K562 (cell line): ENCODE measurements around the gene PPARGC1A. TPM values are rescaled to one million over a fixed set of nuclear protein-coding genes. Genes with fewer than 3 reads are reported as not detected.

Source experiments
- ATAC-seq: fragments of 200-7000 bp; cut with Tn5 transposase; 3 replicates; pipeline ENCODE4 v1.9.1; 2020; ENCODE audit warnings: moderate library complexity
- BruUV-seq: library from RNA; stranded (reverse); fragments of 400-500 nt; replicated peaks from 2 replicates; lab custom pipeline; 2021; lab: Mats Ljungman, UMichigan
- CTCF ChIA-PET: fragments of 300-600 bp; formaldehyde crosslinking; extraction: SDS; loops from one replicate; lab custom pipeline; 2021; ENCODE audit warnings: low intra/inter-chr PET ratio; lab: Yijun Ruan, JAX
- POLR2A ChIA-PET: fragments of 300-600, 350-650 bp; sonication (Branson Sonifier 250); formaldehyde crosslinking; extraction: SDS; loops from one replicate; lab custom pipeline; 2021; ENCODE audit warnings: antibody characterized with exemption, inconsistent platforms; lab: Yijun Ruan, JAX
- DNase-seq, 4 experiments: peaks; one replicate each; pipeline versions ENCODE4 v3.0.0 to v3.0.0-alpha.2; 2011 to 2018; ENCODE audit warnings: low spot score in 3 of 4, mixed read lengths in 3 of 4; ENCODE audit errors: extremely low read depth in 1 of 4
- FAIRE-seq: peaks from 2 replicates; lab custom pipeline; 2011; peaks lifted over from hg19 to GRCh38; lab: Jason Lieb, UNC
- H2AFZ ChIP-seq: 2 replicates; pipeline ENCODE4 v1.6.0; 2011; ENCODE audit warnings: low read depth, low read length, control low read depth, inconsistent platforms
- H3K27ac ChIP-seq: fragments of 200-600 bp; 3 replicates; pipeline ENCODE4 v1.8.0; 2011; ENCODE audit warnings: low read depth, mild to moderate bottlenecking, control low read depth, inconsistent platforms, low read length, moderate library complexity, mixed read lengths; ENCODE audit errors: extremely low read depth
- H3K27me3 ChIP-seq, 2 experiments: fragments of 300-600 bp in 1 of 2; 2 replicates in 1 of 2; 3 replicates in 1 of 2; pipeline versions ENCODE4 v1.6.0 to v1.8.0; 2011; ENCODE audit warnings: inconsistent platforms in 2 of 2, low read length in 2 of 2, mild to moderate bottlenecking in 1 of 2, mixed read lengths in 1 of 2, moderate library complexity in 1 of 2; ENCODE audit not compliant: control insufficient read depth in 2 of 2, insufficient read depth in 2 of 2
- H3K36me3 ChIP-seq: fragments of 300-600 bp; 3 replicates; pipeline ENCODE4 v1.8.0; 2011; ENCODE audit warnings: mild to moderate bottlenecking, low read length, inconsistent platforms; ENCODE audit not compliant: control insufficient read depth, insufficient read depth
- H3K4me1 ChIP-seq, 2 experiments: fragments of 200-600 bp in 1 of 2; replicated peaks in 1 of 2; 2 replicates in 1 of 2; 3 replicates in 1 of 2; pipeline versions ENCODE4 v1.5.1 to v1.8.0; 2011; ENCODE audit warnings: inconsistent platforms in 2 of 2, low read length in 2 of 2, mild to moderate bottlenecking in 1 of 2, mixed read lengths in 1 of 2, moderate library complexity in 1 of 2; ENCODE audit not compliant: control insufficient read depth in 2 of 2, insufficient read depth in 2 of 2
- H3K4me2 ChIP-seq: 2 replicates; pipeline ENCODE4 v1.6.1; 2011; ENCODE audit warnings: low read length, control low read depth, inconsistent platforms, mixed read lengths; ENCODE audit not compliant: insufficient read depth
- H3K4me3 ChIP-seq: fragments of 200-600 bp; sonication (generic), shearing (Covaris generic); 2 replicates; pipeline ENCODE4 v1.5.1; 2016; ENCODE audit warnings: control low read depth, inconsistent platforms
- H3K79me2 ChIP-seq: fragments of 200-600 bp; 3 replicates; pipeline ENCODE4 v1.8.0; 2011; ENCODE audit warnings: low read length, inconsistent platforms; ENCODE audit not compliant: control insufficient read depth, insufficient read depth
- H3K9ac ChIP-seq, 2 experiments: 2 replicates each; pipeline versions ENCODE4 v1.6.0 to v1.6.1; 2011; ENCODE audit warnings: low read depth in 2 of 2, low read length in 2 of 2, control low read depth in 1 of 2, inconsistent platforms in 1 of 2, mild to moderate bottlenecking in 1 of 2, mixed read lengths in 1 of 2; ENCODE audit not compliant: insufficient read depth in 1 of 2
- H3K9me1 ChIP-seq: one replicate; pipeline ENCODE4 v1.6.0; 2011; ENCODE audit warnings: inconsistent platforms, mild to moderate bottlenecking, low read length, moderate library complexity; ENCODE audit not compliant: control insufficient read depth, insufficient read depth
- H3K9me3 ChIP-seq: replicated peaks from 2 replicates; pipeline ENCODE4 v1.5.1; 2011; ENCODE audit warnings: low read depth, low read length, inconsistent platforms; ENCODE audit not compliant: control insufficient read depth, insufficient read depth
- H4K20me1 ChIP-seq: replicated peaks from 2 replicates; pipeline ENCODE4 v1.6.1; 2011; ENCODE audit warnings: low read length, inconsistent platforms, mixed read lengths; ENCODE audit not compliant: control insufficient read depth, insufficient read depth
- ESRRA ChIP-seq: fragments of 450-650 bp; IDR thresholded peaks from 2 replicates; pipeline ENCODE4 v1.6.1; 2014; ENCODE audit warnings: low read depth, mild to moderate bottlenecking, moderate library complexity, borderline replicate concordance
- HNRNPH1 ChIP-seq: fragments of 200-400 bp; formaldehyde crosslinking; optimal IDR thresholded peaks from 2 replicates; pipeline ENCODE3; 2017; ENCODE audit warnings: low read depth, mild to moderate bottlenecking, low read length, moderate library complexity
- KDM2B ChIP-seq: fragments of 250-450 bp; sonication (Bioruptor Pico); IDR thresholded peaks from 2 replicates; pipeline ENCODE4 v1.8.0; 2021; ENCODE audit warnings: mild to moderate bottlenecking, moderate library complexity
- PYGO2 ChIP-seq: fragments of 450-650 bp; IDR thresholded peaks from 2 replicates; pipeline ENCODE4 v1.6.1; 2016; ENCODE audit warnings: mild to moderate bottlenecking, missing genetic modification characterization, moderate library complexity, missing compliant biosample characterization
- RBM15 ChIP-seq: fragments of 200-400 bp; formaldehyde crosslinking; IDR thresholded peaks from 2 replicates; pipeline ENCODE4 v1.6.1; 2018; ENCODE audit warnings: mild to moderate bottlenecking, low read length, moderate library complexity; ENCODE audit not compliant: insufficient read depth
- ZNF133 ChIP-seq: fragments of 250-450 bp; sonication (Bioruptor Pico); IDR thresholded peaks from 2 replicates; pipeline ENCODE4 v1.4.0; 2020; ENCODE audit warnings: mild to moderate bottlenecking
- WGBS: fragments of 100-300 bp; shearing (Covaris generic); methylation state at CpG from one replicate; pipeline ENCODE4 v1.1.6; 2016; ENCODE audit warnings: low coverage, mixed read lengths; ENCODE audit not compliant: insufficient coverage; ENCODE audit errors: missing lambda C conversion rate; 5-methylcytosine and 5-hydroxymethylcytosine counted together
- in situ Hi-C: fragments of 300-500 bp; cut with MboI; formaldehyde crosslinking; loops from 4 replicates; pipeline ENCODE4 v1.15.0; 2018; ENCODE audit warnings: inconsistent platforms, mixed read lengths
- intact Hi-C: fragments of 100-400 bp; cut with micrococcal nuclease; formaldehyde crosslinking; loops from 2 replicates; pipeline ENCODE4 v1.14.2; 2022
- polyA plus RNA-seq, 8 experiments: library from polyadenylated mRNA; depleted of rRNA in 4 of 8; stranded (reverse) in 5 of 8; unstranded in 3 of 8; fragments of >200 nt; fragmentation: Nextera tagmentation in 2 of 8; fragmentation: Illumina TruSeq in 1 of 8; extraction: Ambion mirVana in 2 of 8; extraction: Trizol in 1 of 8; gene quantifications; 2 replicates each; pipeline versions ENCODE4 v1.2.1 to v1.2.3, GENCODE V29; 2011 to 2014; ENCODE audit warnings: inconsistent platforms in 1 of 8, missing spikeins in 1 of 8
- total RNA-seq, 7 experiments: library from RNA; depleted of rRNA in 6 of 7; stranded (reverse); fragments of >200 nt in 6 of 7; fragmentation: Illumina TruSeq in 2 of 7; extraction: Trizol in 2 of 7; gene quantifications; 2 replicates each; pipeline versions ENCODE4 v1.2.1 to v1.2.3, GENCODE V29; 2011 to 2021; ENCODE audit warnings: low replicate concordance in 1 of 7
- TF ChIP-seq, protein P1 (sequence below): conservative IDR thresholded peaks from 2 replicates; pipeline ENCODE4 v1.6.1; 2011; ENCODE audit warnings: low read depth, mild to moderate bottlenecking, low read length; ENCODE audit not compliant: control insufficient read depth
- TF ChIP-seq, protein P2 (sequence below): fragments of 450-650 bp; conservative IDR thresholded peaks from 2 replicates; pipeline ENCODE4 v1.6.1; 2016; ENCODE audit warnings: missing genetic modification characterization, low read depth, mild to moderate bottlenecking, missing compliant biosample characterization, moderate library complexity

Gene PPARGC1A
- total and polyA plus RNA-seq, 9 of the 15 experiments (the other 6 are each of a cell fraction or from before 2014, with no cell fraction given), result 0.02 TPM; not detected in 8

DNA sequence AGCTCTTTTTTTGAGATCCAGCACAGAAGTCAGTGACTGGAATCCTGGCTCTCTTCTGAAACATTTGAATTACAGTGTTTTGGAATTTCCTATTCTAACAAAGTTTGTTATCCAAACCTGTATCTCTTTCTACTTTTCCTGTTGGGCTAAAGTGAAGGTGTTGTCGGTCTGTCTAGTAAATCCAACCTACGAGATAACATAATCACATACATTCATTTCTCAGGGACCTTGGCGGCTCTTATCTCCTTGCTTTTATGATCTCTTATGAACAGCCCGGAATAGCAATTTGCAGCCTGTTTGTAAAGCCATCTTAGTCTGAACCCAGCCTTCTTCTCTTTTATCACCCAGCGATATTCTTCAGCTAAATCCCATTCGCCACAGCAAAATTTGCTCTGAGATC is 14.5 kb downstream of the PPARGC1A start:
- H3K36me3 ChIP-seq, result no peaks in the 10 kb centered on the region
- TF ChIP-seq, protein P1, sequence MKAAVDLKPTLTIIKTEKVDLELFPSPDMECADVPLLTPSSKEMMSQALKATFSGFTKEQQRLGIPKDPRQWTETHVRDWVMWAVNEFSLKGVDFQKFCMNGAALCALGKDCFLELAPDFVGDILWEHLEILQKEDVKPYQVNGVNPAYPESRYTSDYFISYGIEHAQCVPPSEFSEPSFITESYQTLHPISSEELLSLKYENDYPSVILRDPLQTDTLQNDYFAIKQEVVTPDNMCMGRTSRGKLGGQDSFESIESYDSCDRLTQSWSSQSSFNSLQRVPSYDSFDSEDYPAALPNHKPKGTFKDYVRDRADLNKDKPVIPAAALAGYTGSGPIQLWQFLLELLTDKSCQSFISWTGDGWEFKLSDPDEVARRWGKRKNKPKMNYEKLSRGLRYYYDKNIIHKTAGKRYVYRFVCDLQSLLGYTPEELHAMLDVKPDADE, result no peak
- TF ChIP-seq, protein P2, sequence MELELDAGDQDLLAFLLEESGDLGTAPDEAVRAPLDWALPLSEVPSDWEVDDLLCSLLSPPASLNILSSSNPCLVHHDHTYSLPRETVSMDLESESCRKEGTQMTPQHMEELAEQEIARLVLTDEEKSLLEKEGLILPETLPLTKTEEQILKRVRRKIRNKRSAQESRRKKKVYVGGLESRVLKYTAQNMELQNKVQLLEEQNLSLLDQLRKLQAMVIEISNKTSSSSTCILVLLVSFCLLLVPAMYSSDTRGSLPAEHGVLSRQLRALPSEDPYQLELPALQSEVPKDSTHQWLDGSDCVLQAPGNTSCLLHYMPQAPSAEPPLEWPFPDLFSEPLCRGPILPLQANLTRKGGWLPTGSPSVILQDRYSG (tag), result no peak
- TF ChIP-seq PYGO2 (tag) (no peak), RBM15 (no peak), ESRRA (no peak), HNRNPH1 (no peak), KDM2B (CRISPR knock-in tag) (no peak), ZNF133 (CRISPR knock-in tag) (no peak)
- DNase-seq, result no peak
- H3K4me2 ChIP-seq, result no peak overlapping the region
- no peak overlapping the region for H3K4me3 ChIP-seq
- FAIRE-seq, result no peak
- H3K27me3 ChIP-seq, result no peaks in the 10 kb centered on the region
- intact Hi-C loops (no loop called here), in situ Hi-C loops (no loop called here)
- H3K9ac ChIP-seq, result no peak overlapping the region
- no peak for ATAC-seq
- BruUV-seq, result no TSS peak
- ChIA-PET CTCF (no interaction called here), POLR2A (interaction anchor here (1.1 kb wide), 1 partner anchor 9 kb away, joined by 4 read pairs; no protein-coding TSS in a partner anchor)
- H3K79me2 ChIP-seq, result no peaks in the 10 kb centered on the region
- 1% methylated on average over 6 of the region's 6 CpGs for WGBS
- H3K4me1 ChIP-seq, result no peaks in the 10 kb centered on the region
- H3K9me3 ChIP-seq, result no peaks in the 10 kb centered on the region
- no peak overlapping the region for H2AFZ ChIP-seq
- no peaks in the 10 kb centered on the region for H4K20me1 ChIP-seq
- H3K9me1 ChIP-seq, result no peaks in the 10 kb centered on the region
- no peak overlapping the region for H3K27ac ChIP-seq
